Thoracic aorta (tissue), 2 donors: ENCODE data around the gene CHRDL2. TPM values are rescaled to one million over a fixed set of nuclear protein-coding genes. Genes with fewer than 3 reads are reported as not detected.

Source experiments
- ATAC-seq: fragments of 150-250 bp; one replicate; pipeline ENCODE4 v1.8.0; 2017; ENCODE audit warnings: low read depth; ENCODE audit not compliant: insufficient number of reproducible peaks, low FRiP score
- DNase-seq: peaks from one replicate; pipeline ENCODE4 v3.0.0-alpha.2; 2020; ENCODE audit warnings: low spot score
- H3K27ac ChIP-seq, 2 donors: fragments of 200-600 bp; sonication (generic); 1 replicate in 1 of 2; 2 replicates in 1 of 2; pipeline ENCODE4 v1.5.1; 2016; ENCODE audit warnings: mild to moderate bottlenecking in 2 of 2, moderate library complexity in 2 of 2
- H3K27me3 ChIP-seq: fragments of 200-600 bp; sonication (generic); replicated peaks from 2 replicates; pipeline ENCODE4 v1.6.0; 2016; ENCODE audit warnings: mild to moderate bottlenecking; ENCODE audit not compliant: insufficient read depth
- H3K36me3 ChIP-seq: fragments of 200-600 bp; sonication (generic); one replicate; pipeline ENCODE4 v1.5.1; 2016
- H3K4me1 ChIP-seq, 2 donors: fragments of 200-600 bp; sonication (generic); 1 replicate in 1 of 2; 2 replicates in 1 of 2; pipeline versions ENCODE4 v1.5.1 to v1.6.0; 2016; ENCODE audit warnings: low read depth in 2 of 2, mild to moderate bottlenecking in 1 of 2; ENCODE audit not compliant: control insufficient read depth in 1 of 2
- H3K4me3 ChIP-seq: fragments of 200-600 bp; sonication (generic); 2 replicates; pipeline ENCODE4 v1.5.1; 2016; ENCODE audit warnings: mild to moderate bottlenecking
- H3K9me3 ChIP-seq: fragments of 200-600 bp; sonication (generic); 2 replicates; pipeline ENCODE4 v1.5.1; 2016
- total RNA-seq, 2 donors: library from RNA; depleted of rRNA; stranded (reverse); fragments of >200 nt; gene quantifications; one replicate each; pipeline versions ENCODE4 v1.1.0 to v1.2.3, GENCODE V29; 2016
- TF ChIP-seq, protein P1 (sequence below): fragments of 200-600 bp; sonication (generic); IDR thresholded peaks from one replicate; pipeline ENCODE4 v1.5.1; 2019; ENCODE audit warnings: antibody characterized with exemption

Gene CHRDL2
- total RNA-seq, 2 donors from 2014 or later, result 1.9 TPM; not detected in 1

DNA sequence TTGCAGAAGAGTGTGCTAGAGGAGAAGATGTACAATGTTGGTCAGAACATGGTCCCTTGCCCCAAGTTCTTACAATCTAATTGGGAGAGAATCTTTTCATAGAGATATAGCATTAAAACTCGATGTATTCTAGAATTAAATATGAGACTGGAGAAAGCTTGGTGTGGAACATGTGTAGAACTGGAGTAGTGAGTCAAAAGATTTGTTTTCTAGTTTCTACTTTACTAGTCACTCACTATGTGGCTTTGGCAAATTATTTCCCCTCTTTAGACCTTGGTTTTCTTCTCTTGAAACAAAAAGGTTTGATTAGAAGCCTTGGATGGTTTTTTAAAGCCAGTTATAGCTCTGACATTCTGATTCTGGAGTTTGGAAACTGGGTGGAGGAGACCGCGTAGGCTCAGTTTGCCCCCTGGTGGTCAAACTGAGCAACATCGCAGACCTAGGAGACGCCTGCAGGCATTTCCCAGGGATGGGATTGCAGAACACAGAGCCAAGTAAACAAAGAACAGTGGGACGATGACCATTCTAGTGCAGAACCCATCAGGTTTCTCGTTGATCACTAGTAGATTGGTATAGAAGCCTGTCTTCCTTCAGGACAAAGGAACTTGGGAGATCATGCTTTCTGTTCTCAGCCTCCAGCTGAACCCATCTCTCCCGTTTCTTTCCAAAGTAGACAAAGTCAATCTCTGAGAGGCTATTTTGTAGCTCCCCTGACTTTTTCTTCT lies 8.5 kb upstream of the CHRDL2 start:
- Histone ChIP-seq H3K27ac (no peak overlapping the region), H3K36me3 (no peaks in the 10 kb centered on the region), H3K27me3 (no peaks in the 10 kb centered on the region), H3K4me1 (no peaks in the 10 kb centered on the region), H3K4me3 (no peak overlapping the region), H3K9me3 (no peaks in the 10 kb centered on the region)
- ATAC-seq, result peak; percentile 66
- no peak for DNase-seq
- TF ChIP-seq, protein P1, sequence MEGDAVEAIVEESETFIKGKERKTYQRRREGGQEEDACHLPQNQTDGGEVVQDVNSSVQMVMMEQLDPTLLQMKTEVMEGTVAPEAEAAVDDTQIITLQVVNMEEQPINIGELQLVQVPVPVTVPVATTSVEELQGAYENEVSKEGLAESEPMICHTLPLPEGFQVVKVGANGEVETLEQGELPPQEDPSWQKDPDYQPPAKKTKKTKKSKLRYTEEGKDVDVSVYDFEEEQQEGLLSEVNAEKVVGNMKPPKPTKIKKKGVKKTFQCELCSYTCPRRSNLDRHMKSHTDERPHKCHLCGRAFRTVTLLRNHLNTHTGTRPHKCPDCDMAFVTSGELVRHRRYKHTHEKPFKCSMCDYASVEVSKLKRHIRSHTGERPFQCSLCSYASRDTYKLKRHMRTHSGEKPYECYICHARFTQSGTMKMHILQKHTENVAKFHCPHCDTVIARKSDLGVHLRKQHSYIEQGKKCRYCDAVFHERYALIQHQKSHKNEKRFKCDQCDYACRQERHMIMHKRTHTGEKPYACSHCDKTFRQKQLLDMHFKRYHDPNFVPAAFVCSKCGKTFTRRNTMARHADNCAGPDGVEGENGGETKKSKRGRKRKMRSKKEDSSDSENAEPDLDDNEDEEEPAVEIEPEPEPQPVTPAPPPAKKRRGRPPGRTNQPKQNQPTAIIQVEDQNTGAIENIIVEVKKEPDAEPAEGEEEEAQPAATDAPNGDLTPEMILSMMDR, result peak; percentile 94

DNA sequence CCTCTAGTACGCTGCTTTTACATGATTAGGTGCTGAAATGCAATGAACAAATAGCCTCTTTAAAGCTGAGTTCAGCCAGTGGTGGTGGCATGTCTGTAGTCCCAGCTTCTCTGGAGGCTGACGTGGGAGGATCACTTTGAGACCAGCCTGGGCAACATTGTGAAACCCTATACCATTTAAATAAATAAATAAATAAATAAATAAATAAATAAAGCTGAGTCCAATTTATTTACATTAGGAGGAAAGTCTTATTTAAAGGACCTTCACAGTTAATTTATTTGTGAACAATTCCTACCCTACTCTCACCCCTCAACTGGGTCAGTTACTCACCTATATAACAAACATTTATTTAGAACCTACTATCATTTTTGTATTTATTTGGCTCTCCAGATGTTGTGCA lies 4.8 kb upstream of the CHRDL2 start:
- Histone ChIP-seq H3K4me1 (peaks cover 6% of the 10 kb centered on the region in 2 donors), H3K4me3 (no peak overlapping the region), H3K36me3 (no peaks in the 10 kb centered on the region), H3K27ac (no peak overlapping the region), H3K9me3 (no peaks in the 10 kb centered on the region), H3K27me3 (no peaks in the 10 kb centered on the region)
- no peak for DNase-seq
- ATAC-seq, result no peak
- TF ChIP-seq, protein P1, result no peak

DNA sequence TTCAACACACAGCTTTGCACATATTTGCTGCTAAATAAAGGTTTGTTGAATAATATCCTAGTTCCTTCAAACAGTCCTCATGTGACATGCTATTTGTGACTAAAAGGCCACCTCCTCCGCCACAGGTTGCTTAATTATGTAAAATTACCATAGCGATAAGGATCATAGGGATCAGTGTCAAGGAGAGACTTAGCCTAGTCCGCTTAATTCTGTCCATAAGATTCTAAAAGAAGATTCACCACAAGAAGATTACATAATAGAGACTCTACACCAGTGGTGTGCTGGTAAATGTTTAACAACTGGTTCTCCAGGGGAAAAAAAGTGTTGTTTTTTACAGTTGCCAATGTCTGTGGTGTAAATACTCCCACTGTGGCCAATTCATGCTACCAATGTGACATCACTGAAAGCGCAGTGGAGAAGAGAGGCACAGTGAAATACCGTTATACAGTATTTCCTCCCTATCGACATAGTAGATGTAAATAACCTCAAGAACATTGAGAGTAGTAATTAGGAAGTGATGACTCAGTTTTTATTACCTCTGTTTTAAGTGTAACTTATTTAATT lies 4.2 kb upstream of the CHRDL2 start:
- ATAC-seq (no peak), DNase-seq (no peak)
- H3K36me3 ChIP-seq, result no peaks in the 10 kb centered on the region
- H3K27me3 ChIP-seq, result no peaks in the 10 kb centered on the region
- H3K27ac ChIP-seq, result no peak overlapping the region
- H3K4me3 ChIP-seq, result no peak overlapping the region
- peaks cover 6% of the 10 kb centered on the region in 2 donors for H3K4me1 ChIP-seq
- H3K9me3 ChIP-seq, result no peaks in the 10 kb centered on the region
- TF ChIP-seq, protein P1, result no peak

DNA sequence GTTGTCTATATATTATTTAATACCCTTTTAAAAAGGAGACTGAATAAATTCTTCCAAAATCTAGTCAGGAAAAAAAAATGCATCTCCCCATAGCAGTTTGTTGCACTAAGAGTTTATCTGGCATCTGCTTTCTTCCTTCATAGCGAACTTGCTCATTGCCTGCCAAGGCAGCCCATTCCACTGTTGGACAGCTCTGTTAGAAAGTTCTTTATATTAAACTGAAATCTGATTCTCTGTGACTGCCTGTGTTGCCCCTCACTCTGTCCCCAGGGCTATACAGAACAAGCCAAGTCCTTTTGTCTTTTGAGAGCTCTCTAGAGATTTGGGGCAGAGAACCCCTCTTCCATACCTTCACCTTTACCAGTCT lies 3.3 kb upstream of the CHRDL2 start:
- Histone ChIP-seq H3K4me1 (peaks cover 6% of the 10 kb centered on the region in 2 donors), H3K4me3 (no peak overlapping the region), H3K27me3 (no peaks in the 10 kb centered on the region), H3K9me3 (no peaks in the 10 kb centered on the region), H3K36me3 (no peaks in the 10 kb centered on the region), H3K27ac (no peak overlapping the region)
- ATAC-seq (no peak), DNase-seq (no peak)
- TF ChIP-seq, protein P1, result no peak

DNA sequence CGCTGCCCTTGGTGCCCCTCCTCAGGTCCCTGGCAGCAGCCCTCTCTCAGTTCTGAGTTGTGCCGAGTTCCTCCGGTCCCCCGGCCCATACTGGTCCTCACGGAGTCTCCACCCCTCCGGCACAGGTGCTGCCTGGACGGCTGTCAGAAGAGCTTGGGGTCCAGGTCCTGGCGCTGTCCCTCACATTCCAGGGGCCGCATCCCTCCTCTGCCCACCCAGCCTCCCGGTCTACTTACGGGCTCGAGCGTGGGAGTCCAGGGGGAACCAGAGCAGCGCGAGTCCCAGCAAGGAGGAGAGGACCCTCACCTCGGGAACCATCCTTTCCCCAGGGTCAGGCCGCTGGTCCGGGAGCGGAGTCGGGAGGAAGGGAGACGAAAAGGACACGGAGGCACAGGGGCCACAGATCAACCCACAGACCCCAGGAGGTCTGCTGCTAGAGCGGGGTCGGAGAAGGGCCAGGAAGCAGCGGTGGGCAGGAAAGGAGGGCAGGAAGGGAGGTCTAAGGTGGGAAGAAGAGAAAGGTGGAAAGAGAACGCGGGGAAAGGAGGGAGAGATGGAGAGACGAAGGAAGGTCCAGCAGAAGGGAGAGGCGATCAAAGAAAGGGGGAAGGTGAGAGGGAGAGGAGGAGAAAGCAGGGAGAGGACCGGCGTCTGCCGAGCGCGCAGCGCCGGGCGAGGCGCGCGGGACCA lies 510 bp downstream of the CHRDL2 start:
- peak overlapping the region; percentile 27 for H3K4me3 ChIP-seq
- H3K36me3 ChIP-seq, result no peaks in the 10 kb centered on the region
- H3K9me3 ChIP-seq, result no peaks in the 10 kb centered on the region
- TF ChIP-seq, protein P1, result no peak
- H3K27me3 ChIP-seq, result no peaks in the 10 kb centered on the region
- ATAC-seq, result no peak
- DNase-seq, result no peak
- no peak overlapping the region for H3K27ac ChIP-seq
- H3K4me1 ChIP-seq, result peaks cover 6 to 12% of the 10 kb centered on the region in 2 donors
